Ectodermal cell (in vitro differentiated cells): Measurements from ENCODE around the gene TOMM6.

Experiments
- H3K27ac ChIP-seq: 2 replicates; pipeline ENCODE4 v1.7.0; 2013; ENCODE audit warnings: mild to moderate bottlenecking, low read depth, low read length; ENCODE audit not compliant: insufficient read depth, poor library complexity, severe bottlenecking
- H3K27me3 ChIP-seq: 2 replicates; pipeline ENCODE4 v1.7.0; 2013; ENCODE audit warnings: mild to moderate bottlenecking, low read length; ENCODE audit not compliant: insufficient read depth, control insufficient read depth, poor library complexity, severe bottlenecking
- H3K36me3 ChIP-seq: one replicate; pipeline ENCODE4 v1.7.0; 2013; ENCODE audit warnings: low read length; ENCODE audit not compliant: control insufficient read depth, insufficient read depth
- H3K4me1 ChIP-seq: one replicate; pipeline ENCODE4 v1.7.0; 2013; ENCODE audit warnings: low read length; ENCODE audit not compliant: control insufficient read depth, insufficient read depth
- H3K4me3 ChIP-seq: 2 replicates; pipeline ENCODE4 v1.7.0; 2013; ENCODE audit warnings: low read depth, low read length, control low read depth; ENCODE audit not compliant: insufficient read depth
- H3K9me3 ChIP-seq: 2 replicates; pipeline ENCODE4 v1.7.0; 2013; ENCODE audit warnings: mild to moderate bottlenecking, low read length, moderate library complexity; ENCODE audit not compliant: control insufficient read depth
- WGBS, 2 experiments: methylation state at CpG; one replicate each; pipeline ENCODE4 v1.1.7; 2013; ENCODE audit warnings: missing lambda C conversion rate in 2 of 2; 5-methylcytosine and 5-hydroxymethylcytosine counted together

TOMM6 gene

DNA sequence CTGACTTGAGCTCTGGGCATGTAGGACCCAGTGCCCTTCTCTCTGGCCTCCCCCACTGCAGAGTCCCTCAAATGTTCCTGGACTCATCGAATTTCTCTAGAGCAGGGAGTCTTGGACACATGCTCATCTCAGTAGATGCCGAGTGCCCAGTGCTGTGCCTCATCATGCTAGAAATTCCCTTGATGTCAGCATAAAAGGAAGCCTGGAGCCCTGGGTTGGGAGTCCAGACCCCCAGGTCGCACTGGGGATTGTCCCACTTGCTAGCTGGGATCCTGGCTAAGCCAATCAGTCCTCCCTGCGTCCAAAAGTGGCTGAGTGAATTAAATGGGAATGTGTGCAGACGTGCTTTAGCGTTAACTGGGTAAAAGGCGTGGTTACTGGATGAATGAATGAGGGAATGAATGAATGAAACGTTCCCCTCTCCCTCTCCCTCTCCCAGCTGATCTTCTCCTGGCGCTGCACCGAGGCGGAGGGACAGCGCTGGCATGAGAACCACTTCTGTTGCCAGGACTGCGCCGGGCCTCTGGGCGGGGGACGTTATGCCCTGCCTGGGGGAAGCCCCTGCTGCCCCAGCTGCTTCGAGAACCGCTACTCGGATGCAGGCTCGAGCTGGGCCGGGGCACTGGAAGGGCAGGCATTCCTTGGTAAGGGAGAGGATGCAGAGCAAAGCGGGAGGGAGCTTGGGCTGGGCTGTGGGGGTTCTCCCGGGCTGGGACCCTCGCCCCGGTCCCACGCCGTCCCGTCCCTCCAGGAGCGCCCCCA, 1.6 kb upstream of the TOMM6 start:
- Histone ChIP-seq H3K4me1 (peaks cover 5% of the 10 kb centered on the region), H3K27me3 (peaks cover 24% of the 10 kb centered on the region), H3K4me3 (peak overlapping the region; percentile 99), H3K27ac (no peak overlapping the region), H3K9me3 (no peaks in the 10 kb centered on the region), H3K36me3 (peaks cover 13% of the 10 kb centered on the region)
- 28 to 29% methylated on average over 29 of the region's 29 CpGs for WGBS, 2 experiments

DNA sequence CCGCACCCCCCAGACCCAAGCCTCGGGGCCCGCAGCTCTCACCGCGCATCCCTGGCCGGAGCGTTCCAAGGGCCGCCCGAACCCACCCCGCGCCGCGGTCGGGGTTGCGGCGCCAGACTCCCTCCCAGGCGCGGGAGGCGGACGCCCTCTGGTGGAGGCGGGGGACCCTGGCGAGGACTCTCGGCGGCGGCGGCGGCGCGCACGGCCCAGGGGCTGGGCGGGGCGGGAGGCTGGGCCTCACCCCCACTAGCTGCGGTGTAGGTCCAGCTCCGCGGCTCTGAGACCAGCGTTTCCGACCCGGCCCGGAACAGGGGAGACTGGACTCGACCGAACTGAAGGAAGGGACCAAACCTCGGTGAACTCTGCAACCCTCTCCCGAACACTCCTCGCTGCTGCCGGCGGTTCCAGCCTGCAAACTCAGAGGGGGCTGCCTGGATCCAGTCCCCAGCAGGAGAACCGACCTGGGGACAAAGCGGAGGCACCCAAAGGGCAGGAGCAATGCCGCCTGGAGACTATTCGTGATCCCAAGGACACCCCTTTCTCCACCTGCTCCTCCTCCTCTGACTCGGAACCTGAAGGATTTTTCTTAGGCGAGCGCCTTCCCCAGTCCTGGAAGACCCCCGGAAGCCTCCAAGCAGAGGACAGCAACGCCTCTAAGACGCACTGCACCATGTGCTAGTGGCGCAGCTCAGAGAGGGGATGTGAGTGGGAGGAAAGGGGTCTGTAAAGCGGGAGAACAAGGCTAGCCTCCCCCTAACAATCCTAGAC, 859 bp upstream of the TOMM6 start:
- WGBS, 2 experiments, result 1% methylated on average over 58 of the region's 58 CpGs
- Histone ChIP-seq H3K36me3 (peaks cover 13% of the 10 kb centered on the region), H3K4me3 (peak overlapping the region; percentile 99), H3K4me1 (no peaks in the 10 kb centered on the region), H3K27ac (peak overlapping the region; percentile 88), H3K9me3 (no peaks in the 10 kb centered on the region), H3K27me3 (peaks cover 16% of the 10 kb centered on the region)

DNA sequence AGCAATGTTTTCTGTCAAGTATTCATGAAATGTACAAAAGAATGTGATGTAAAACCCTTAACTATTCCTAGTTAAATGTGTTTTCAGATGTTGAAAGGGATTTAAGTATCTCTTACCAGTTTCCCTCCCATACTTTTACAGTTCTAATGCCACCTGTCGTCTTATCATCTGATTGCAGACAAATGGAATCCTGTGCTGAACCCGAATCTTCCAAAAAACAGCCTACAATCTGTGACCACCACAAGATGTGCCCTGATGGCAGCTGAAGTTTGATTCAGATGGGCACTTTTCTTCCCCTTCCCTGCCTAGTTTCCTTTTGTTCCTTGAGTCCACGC, 1.9 kb downstream of the TOMM6 start:
- Histone ChIP-seq H3K36me3 (peaks cover 13% of the 10 kb centered on the region), H3K27ac (no peak overlapping the region), H3K27me3 (peaks cover 13% of the 10 kb centered on the region), H3K9me3 (no peaks in the 10 kb centered on the region), H3K4me3 (no peak overlapping the region), H3K4me1 (no peaks in the 10 kb centered on the region)
- 94 to 98% methylated on average over 3 of the region's 3 CpGs for WGBS, 2 experiments

DNA sequence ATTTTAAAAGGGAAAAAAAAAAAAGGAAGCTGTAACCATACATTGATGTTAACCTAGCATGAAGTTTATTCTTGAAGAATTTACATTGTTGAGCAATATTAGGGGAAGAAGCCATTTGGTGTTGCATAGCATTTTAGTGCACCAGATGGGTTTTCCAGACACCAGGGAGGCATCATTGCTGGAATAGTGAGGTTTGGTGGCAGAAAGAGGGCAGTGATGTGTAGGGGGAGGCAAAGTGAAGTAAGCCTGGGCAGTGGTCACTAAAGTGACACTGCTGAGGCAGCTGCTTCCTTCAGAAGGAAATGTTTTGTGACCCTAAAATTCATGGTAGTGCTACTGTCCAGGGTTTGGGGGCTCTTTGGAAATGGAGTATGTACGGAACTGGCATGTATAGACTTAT, 2.6 kb downstream of the TOMM6 start:
- no peaks in the 10 kb centered on the region for H3K4me1 ChIP-seq
- H3K27me3 ChIP-seq, result peaks cover 12% of the 10 kb centered on the region
- no peak overlapping the region for H3K4me3 ChIP-seq
- no peak overlapping the region for H3K27ac ChIP-seq
- 97 to 100% methylated on average over 1 of the region's 1 CpG for WGBS, 2 experiments
- H3K9me3 ChIP-seq, result no peaks in the 10 kb centered on the region
- H3K36me3 ChIP-seq, result peaks cover 13% of the 10 kb centered on the region

DNA sequence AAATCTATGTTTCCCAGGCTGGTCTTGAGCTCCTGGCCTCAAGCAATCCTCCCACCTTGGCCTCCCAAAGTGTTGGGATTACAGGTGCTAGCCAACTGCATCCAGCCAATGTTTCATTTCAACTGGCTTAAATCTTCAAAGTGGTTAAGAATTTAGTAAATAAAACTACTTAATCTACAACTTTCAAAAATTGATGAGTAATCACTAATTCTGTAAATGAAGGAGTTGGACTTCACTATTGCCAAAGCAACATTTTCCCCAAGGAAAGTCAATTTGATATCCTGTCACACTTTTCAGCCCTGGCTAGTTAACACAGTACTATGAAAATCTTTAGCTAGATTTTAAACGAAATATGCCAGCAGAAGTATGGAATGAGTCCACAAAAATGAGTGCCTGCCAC, 3.8 kb downstream of the TOMM6 start:
- 94 to 100% methylated on average over 1 of the region's 1 CpG for WGBS, 2 experiments
- Histone ChIP-seq H3K36me3 (peaks cover 13% of the 10 kb centered on the region), H3K27ac (no peak overlapping the region)

DNA sequence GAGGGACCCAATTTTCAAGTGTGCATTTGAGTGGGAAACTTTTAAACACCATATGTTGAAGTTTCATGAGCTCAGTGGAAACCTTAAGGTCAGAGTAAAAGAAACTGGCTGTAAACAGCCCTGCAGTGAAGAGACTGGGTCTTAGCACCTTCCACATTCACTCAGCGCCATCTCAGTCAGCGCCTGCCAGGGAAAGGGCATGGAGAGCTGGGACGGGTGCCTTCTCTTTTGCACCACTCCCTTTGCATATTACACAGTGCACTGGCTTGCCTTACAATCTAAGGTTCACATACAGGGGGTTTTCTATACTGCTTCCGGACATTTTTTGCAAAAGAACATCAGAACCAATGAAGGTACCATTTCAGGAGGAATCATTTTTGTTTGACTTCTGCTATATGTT, 4.5 kb downstream of the TOMM6 start:
- peaks cover 13% of the 10 kb centered on the region for H3K36me3 ChIP-seq
- no peak overlapping the region for H3K4me3 ChIP-seq
- H3K27ac ChIP-seq, result no peak overlapping the region
- 91 to 95% methylated on average over 4 of the region's 4 CpGs for WGBS, 2 experiments
- no peaks in the 10 kb centered on the region for H3K4me1 ChIP-seq
- no peaks in the 10 kb centered on the region for H3K27me3 ChIP-seq
- no peaks in the 10 kb centered on the region for H3K9me3 ChIP-seq

More for the DNA sequence above, 3.8 kb downstream of the TOMM6 start:
- H3K9me3 ChIP-seq, result no peaks in the 10 kb centered on the region
- no peaks in the 10 kb centered on the region for H3K27me3 ChIP-seq
- H3K4me1 ChIP-seq, result no peaks in the 10 kb centered on the region
- H3K4me3 ChIP-seq, result no peak overlapping the region

DNA sequence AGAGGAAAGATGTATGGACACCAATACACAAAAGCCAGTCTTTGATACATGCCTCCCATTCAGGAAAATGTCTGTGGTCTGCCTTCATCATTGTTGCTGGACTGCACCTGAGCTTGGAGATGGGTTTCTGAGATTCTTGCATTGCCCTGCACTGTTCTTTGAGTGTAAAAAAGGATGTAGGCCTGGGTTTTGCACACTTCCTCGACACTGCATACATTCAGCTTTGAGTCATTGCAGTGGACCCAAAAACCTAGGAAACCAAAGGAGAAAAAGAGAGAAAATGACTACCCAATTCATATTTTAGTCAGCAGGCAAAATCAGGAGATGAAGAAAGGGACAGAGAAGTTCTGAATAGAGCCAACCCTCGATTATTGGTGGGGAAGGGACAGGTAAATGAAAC, 9.0 kb downstream of the TOMM6 start:
- Histone ChIP-seq H3K27me3 (no peaks in the 10 kb centered on the region), H3K27ac (no peak overlapping the region), H3K4me1 (no peaks in the 10 kb centered on the region), H3K36me3 (peaks cover 10% of the 10 kb centered on the region), H3K9me3 (no peaks in the 10 kb centered on the region), H3K4me3 (no peak overlapping the region)
- 96 to 98% methylated on average over 2 of the region's 2 CpGs for WGBS, 2 experiments

DNA sequence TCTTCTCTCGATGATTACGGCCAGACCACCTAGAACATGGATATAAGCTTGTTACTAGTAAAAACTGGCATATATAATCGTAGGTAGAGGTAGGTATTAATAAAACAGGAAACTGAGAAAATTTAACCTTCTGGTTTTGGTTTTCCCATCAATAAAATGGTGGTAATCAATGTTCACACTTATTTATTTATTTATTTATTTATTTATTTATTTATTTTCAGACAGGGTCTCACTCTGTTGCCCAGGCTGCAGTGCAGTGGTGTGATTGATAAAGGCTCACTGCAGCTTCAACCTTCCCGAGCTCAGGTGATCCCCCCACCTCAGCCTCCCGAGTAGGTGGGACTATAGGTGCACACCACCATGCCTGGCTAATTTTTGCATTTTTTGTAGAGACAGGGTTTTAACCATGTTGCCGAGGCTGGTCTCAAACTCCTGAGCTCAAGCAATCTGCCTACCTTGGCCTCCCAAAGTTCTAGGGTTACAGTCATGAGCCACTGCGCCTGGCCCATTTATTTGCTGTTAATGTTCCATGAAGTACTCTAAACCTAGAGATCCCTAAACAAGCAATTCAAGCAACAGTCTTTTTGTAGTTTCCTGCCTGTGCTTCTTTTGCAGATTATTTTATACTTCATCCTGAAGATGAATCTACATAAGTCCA, 11.5 kb downstream of the TOMM6 start:
- no peak overlapping the region for H3K4me3 ChIP-seq
- no peaks in the 10 kb centered on the region for H3K9me3 ChIP-seq
- H3K36me3 ChIP-seq, result peaks cover 13% of the 10 kb centered on the region
- 92 to 97% methylated on average over 6 to 7 of the region's 7 CpGs for WGBS, 2 experiments
- no peaks in the 10 kb centered on the region for H3K27me3 ChIP-seq
- no peak overlapping the region for H3K27ac ChIP-seq
- no peaks in the 10 kb centered on the region for H3K4me1 ChIP-seq

DNA sequence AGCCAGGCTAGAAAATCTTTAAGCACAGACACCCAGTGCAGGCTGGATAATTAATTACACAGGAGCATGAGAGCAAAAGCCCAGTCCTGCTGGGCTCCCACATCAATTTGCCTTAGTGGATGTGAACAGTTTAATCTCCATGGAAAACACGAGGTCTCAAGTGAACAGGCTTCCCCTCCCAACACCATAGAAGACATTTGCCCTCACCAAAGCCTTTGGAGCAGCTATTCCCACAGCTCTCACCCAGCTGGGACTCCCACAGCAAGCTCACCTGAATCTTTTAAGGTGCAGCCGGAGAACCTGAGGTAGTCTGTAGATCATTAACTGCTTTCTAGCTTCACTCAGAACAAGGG, 12.0 kb downstream of the TOMM6 start:
- H3K4me3 ChIP-seq, result no peak overlapping the region
- H3K4me1 ChIP-seq, result no peaks in the 10 kb centered on the region
- WGBS, 2 experiments, result 86 to 91% methylated on average over 2 of the region's 2 CpGs
- H3K27me3 ChIP-seq, result no peaks in the 10 kb centered on the region
- H3K27ac ChIP-seq, result no peak overlapping the region
- H3K9me3 ChIP-seq, result no peaks in the 10 kb centered on the region
- H3K36me3 ChIP-seq, result peaks cover 13% of the 10 kb centered on the region

DNA sequence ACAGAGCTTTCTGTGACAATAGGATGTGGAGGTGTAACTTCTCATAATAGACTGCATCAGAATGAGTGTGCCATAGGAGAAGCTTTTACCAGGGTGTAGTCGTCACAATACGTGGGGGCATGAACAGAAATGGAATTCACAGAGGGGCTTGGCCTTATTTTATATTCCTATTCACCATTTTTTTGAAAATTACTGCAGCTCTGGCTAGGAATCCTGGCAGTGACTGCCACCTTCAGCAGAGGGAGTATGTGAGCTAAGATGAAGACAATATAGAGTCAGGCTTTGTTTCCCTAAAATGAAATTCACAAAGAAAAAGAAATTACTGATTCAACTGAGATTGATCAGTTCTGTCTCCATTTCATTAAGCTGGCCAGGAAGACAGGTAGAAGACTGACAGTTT, 13.9 kb downstream of the TOMM6 start:
- H3K27me3 ChIP-seq, result no peaks in the 10 kb centered on the region
- H3K4me1 ChIP-seq, result no peaks in the 10 kb centered on the region
- no peaks in the 10 kb centered on the region for H3K9me3 ChIP-seq
- H3K36me3 ChIP-seq, result peaks cover 18% of the 10 kb centered on the region
- H3K27ac ChIP-seq, result no peak overlapping the region
- H3K4me3 ChIP-seq, result no peak overlapping the region
- WGBS, 2 experiments, result 82 to 100% methylated on average over 2 of the region's 2 CpGs
